ENCODE measurements around the gene PDE4A. TPM values are rescaled to one million over a fixed set of nuclear protein-coding genes. Genes with fewer than 3 reads are reported as not detected.

The PDE4A gene
- total and polyA plus RNA-seq, 2 donors (not counting 1 experiment from before 2014, with no cell fraction given): 3.6 to 4.1 TPM

DNA sequence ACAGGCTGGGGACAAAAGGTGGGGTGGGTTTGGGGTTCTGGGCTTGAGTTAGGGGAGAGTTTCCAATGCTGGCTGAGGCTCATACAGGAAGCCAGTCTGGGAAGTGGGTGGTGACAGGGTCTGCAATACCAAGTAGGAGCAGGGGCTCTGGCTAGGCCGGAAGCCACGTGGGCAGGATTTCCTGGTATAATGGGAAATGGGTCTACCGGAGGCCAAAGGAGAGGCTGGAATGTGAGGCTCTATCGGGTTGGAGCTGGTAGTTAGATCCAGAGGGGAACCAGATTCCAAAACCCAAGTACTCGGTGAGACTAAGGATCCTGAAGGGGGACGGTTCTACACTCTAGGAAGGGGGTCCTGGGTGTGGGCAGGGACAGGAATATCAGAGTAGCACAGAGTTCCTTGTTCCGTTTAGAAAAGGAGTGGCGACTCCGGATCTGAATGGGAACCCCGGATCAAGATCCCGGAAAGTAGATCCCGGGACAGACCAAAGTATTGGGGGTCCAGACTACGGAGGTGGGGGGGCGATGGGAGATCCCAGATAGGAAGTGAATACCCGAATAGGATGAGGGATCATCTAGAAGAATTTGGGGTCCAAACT lies 17.8 kb upstream of the PDE4A start:
- H3K36me3 ChIP-seq (ENCODE audit: control insufficient read depth, insufficient read depth, low read length): peaks cover 4% of the 10 kb centered on the region
- DNase-seq (ENCODE audit: low read depth in 2 of 2): peak; percentile 52 to 55
- peak overlapping the region; percentile 67 for H3K4me2 ChIP-seq (ENCODE audit: extremely low read depth, insufficient read depth, low read length)
- peak overlapping the region; percentile 98 for H3K27ac ChIP-seq (ENCODE audit: insufficient read depth, low read length)
- peaks cover 2% of the 10 kb centered on the region for H4K20me1 ChIP-seq (ENCODE audit: control insufficient read depth, extremely low read depth, insufficient read depth, low read length)
- H3K9me3 ChIP-seq (ENCODE audit: control insufficient read depth, insufficient read depth, low read depth, low read length): no peaks in the 10 kb centered on the region
- H3K4me1 ChIP-seq (ENCODE audit: control insufficient read depth, extremely low read depth, insufficient read depth, low read length): peaks cover 3% of the 10 kb centered on the region
- H3K79me2 ChIP-seq (ENCODE audit: control insufficient read depth, insufficient read depth, low read length): peaks cover 55% of the 10 kb centered on the region
- no peak for TF ChIP-seq EZH2 (IDR thresholded peaks at IDR 0.05; ENCODE audit: low read length, missing control alignments)
- TF ChIP-seq, protein P1, sequence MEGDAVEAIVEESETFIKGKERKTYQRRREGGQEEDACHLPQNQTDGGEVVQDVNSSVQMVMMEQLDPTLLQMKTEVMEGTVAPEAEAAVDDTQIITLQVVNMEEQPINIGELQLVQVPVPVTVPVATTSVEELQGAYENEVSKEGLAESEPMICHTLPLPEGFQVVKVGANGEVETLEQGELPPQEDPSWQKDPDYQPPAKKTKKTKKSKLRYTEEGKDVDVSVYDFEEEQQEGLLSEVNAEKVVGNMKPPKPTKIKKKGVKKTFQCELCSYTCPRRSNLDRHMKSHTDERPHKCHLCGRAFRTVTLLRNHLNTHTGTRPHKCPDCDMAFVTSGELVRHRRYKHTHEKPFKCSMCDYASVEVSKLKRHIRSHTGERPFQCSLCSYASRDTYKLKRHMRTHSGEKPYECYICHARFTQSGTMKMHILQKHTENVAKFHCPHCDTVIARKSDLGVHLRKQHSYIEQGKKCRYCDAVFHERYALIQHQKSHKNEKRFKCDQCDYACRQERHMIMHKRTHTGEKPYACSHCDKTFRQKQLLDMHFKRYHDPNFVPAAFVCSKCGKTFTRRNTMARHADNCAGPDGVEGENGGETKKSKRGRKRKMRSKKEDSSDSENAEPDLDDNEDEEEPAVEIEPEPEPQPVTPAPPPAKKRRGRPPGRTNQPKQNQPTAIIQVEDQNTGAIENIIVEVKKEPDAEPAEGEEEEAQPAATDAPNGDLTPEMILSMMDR (conservative IDR thresholded peaks at IDR 0.05 in 1 of 2, IDR thresholded peaks at IDR 0.05 in 1 of 2; ENCODE audit: low read depth in 1 of 2, low read length in 2 of 2): no peak
- peaks cover 9% of the 10 kb centered on the region for H3K27me3 ChIP-seq (ENCODE audit: control insufficient read depth, insufficient read depth, low read length)
- H3K4me3 ChIP-seq (replicated peaks in 1 of 4; ENCODE audit: control extremely low read depth in 1 of 4, insufficient read depth in 1 of 4, low read depth in 3 of 4, low read length in 4 of 4): peak overlapping the region; percentile 66 to 99 (median 93)
- H3K9ac ChIP-seq (ENCODE audit: insufficient read depth, low read length): peak overlapping the region; percentile 94
- no peak overlapping the region for H2AFZ ChIP-seq (ENCODE audit: low read length)

DNA sequence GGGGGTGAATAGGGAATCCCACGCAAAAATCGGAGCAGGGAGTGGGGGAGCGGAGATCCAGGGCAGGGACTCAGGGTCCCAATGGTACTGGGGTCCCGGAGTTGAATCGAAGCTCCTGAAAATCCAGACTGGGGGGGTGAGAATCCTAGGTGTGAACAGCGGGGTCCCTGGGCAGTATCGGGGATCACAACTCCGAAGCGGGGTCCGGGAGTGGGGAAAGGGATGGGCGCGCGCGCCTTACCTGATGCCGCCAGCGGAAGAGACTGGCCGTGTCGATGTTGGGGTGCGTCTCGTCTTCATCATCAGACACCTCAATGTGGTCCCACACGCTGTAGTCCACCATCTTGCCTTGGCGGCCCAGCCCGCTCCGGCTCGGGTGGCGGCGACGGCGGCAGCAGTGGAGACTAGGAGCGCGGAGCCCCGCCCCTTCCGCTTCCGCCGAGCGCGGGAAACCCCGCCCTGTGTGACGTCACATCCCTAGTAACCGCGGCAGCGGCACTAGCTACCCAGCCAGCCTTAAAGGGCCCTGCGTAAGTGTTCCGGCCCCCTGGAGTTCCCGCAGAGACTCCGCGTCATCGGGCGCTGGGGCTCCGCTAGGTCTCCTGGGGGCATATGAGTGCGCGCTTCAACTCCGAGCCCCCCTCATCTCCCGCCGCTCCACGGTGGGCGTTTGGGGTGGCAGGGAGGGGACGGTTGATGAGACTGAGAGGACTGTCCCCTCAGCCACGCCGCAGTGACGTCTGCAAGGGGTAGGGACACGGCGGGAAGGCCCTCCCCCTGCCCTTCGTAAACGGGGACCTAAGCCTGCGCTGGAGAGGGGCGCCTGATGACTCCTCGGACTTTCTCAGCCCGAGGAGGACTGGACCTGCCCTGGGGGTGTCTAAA lies 17.0 kb upstream of the PDE4A start, which contains the start of gene CDC37:
CDC37 (minus strand) TSS at position 406 of the 885 bp plus-strand sequence; CDS start at position 343, 63 bp downstream.
- peak within 1 kb of the TSS; percentile 66 to 99 (median 93) for H3K4me3 ChIP-seq (replicated peaks in 1 of 4; ENCODE audit: control extremely low read depth in 1 of 4, insufficient read depth in 1 of 4, low read depth in 3 of 4, low read length in 4 of 4)
- peak within 1 kb of the TSS; percentile 94 for H3K9ac ChIP-seq (ENCODE audit: insufficient read depth, low read length)
- peak within 1 kb of the TSS; percentile 98 for H3K27ac ChIP-seq (ENCODE audit: insufficient read depth, low read length)
- peak within 1 kb of the TSS; percentile 100 for H3K4me2 ChIP-seq (ENCODE audit: extremely low read depth, insufficient read depth, low read length)
- DNase-seq (ENCODE audit: low read depth in 2 of 2): peak; percentile 94 to 97
- H3K9me3 ChIP-seq (ENCODE audit: control insufficient read depth, insufficient read depth, low read depth, low read length): no peaks in the 10 kb centered on the region
- no peak for TF ChIP-seq EZH2 (IDR thresholded peaks at IDR 0.05; ENCODE audit: low read length, missing control alignments)
- TF ChIP-seq, protein P1 (conservative IDR thresholded peaks at IDR 0.05 in 1 of 2, IDR thresholded peaks at IDR 0.05 in 1 of 2; ENCODE audit: low read depth in 1 of 2, low read length in 2 of 2): no peak
- H3K79me2 ChIP-seq (ENCODE audit: control insufficient read depth, insufficient read depth, low read length): peaks cover 46% of the 10 kb centered on the region
- H3K36me3 ChIP-seq (ENCODE audit: control insufficient read depth, insufficient read depth, low read length): peaks cover 4% of the 10 kb centered on the region
- H3K27me3 ChIP-seq (ENCODE audit: control insufficient read depth, insufficient read depth, low read length): peaks cover 9% of the 10 kb centered on the region
- peaks cover 3% of the 10 kb centered on the region for H3K4me1 ChIP-seq (ENCODE audit: control insufficient read depth, extremely low read depth, insufficient read depth, low read length)
- H2AFZ ChIP-seq (ENCODE audit: low read length): peak within 1 kb of the TSS; percentile 99
- H4K20me1 ChIP-seq (ENCODE audit: control insufficient read depth, extremely low read depth, insufficient read depth, low read length): peaks cover 2% of the 10 kb centered on the region

Measured in fibroblast of lung (primary cell).